Measurements from ENCODE around the gene ARID4B.

The ARID4B gene

GRCh38 chr1:235342039-235342438 lies 14.1 kb upstream of the ARID4B start:
- H3K36me3 ChIP-seq (ENCODE audit: insufficient read depth, low read length), result peaks cover 21% of the 10 kb centered on the region; the same call in 1 of the 2 replicates
- H3K9me3 ChIP-seq (ENCODE audit: insufficient read depth, low read depth, low read length), result no peaks in the 10 kb centered on the region

GRCh38 chr1:235341334-235341733 lies 13.4 kb upstream of the ARID4B start:
- Histone ChIP-seq H3K4me2 (ENCODE audit: low read depth, low read length, poor library complexity, severe bottlenecking) (no peak overlapping the region), H2AFZ (ENCODE audit: low read length) (no peak overlapping the region), H4K20me1 (ENCODE audit: insufficient read depth, low read length, poor library complexity, severe bottlenecking) (no peaks in the 10 kb centered on the region), H3K9me2 (replicated peaks; ENCODE audit: low read depth, low read length) (no peaks in the 10 kb centered on the region), H3K4me3 (ENCODE audit: low read length, poor library complexity, severe bottlenecking) (no peak overlapping the region), H3K4me1 (ENCODE audit: insufficient read depth, low read length, poor library complexity, severe bottlenecking) (no peaks in the 10 kb centered on the region), H3K9ac (ENCODE audit: low read depth, low read length, poor library complexity, severe bottlenecking) (no peak overlapping the region), H3K9me3 (ENCODE audit: insufficient read depth, low read depth, low read length) (no peaks in the 10 kb centered on the region), H3F3A (ENCODE audit: low read depth) (no peaks in the 10 kb centered on the region), H3K36me3 (ENCODE audit: insufficient read depth, low read length) (peaks cover 27% of the 10 kb centered on the region; the same call in 1 of the 2 replicates), H3K27me3 (ENCODE audit: insufficient read depth, low read length, poor library complexity, severe bottlenecking) (no peaks in the 10 kb centered on the region), H3K79me2 (ENCODE audit: insufficient read depth, low read length) (no peaks in the 10 kb centered on the region)
- TF ChIP-seq CTCF (conservative IDR thresholded peaks at IDR 0.05; ENCODE audit: low read length) (no peak), EZH2phosphoT487 (IDR thresholded peaks at IDR 0.05; ENCODE audit: borderline replicate concordance) (no peak)

More at GRCh38 chr1:235342039-235342438, 14.1 kb upstream of the ARID4B start:
- Histone ChIP-seq H3K9me2 (replicated peaks; ENCODE audit: low read depth, low read length) (no peaks in the 10 kb centered on the region), H3K79me2 (ENCODE audit: insufficient read depth, low read length) (no peaks in the 10 kb centered on the region), H4K20me1 (ENCODE audit: insufficient read depth, low read length, poor library complexity, severe bottlenecking) (no peaks in the 10 kb centered on the region), H3K27me3 (ENCODE audit: insufficient read depth, low read length, poor library complexity, severe bottlenecking) (no peaks in the 10 kb centered on the region), H3F3A (ENCODE audit: low read depth) (no peaks in the 10 kb centered on the region), H3K4me2 (ENCODE audit: low read depth, low read length, poor library complexity, severe bottlenecking) (no peak overlapping the region), H2AFZ (ENCODE audit: low read length) (no peak overlapping the region), H3K4me3 (ENCODE audit: low read length, poor library complexity, severe bottlenecking) (no peak overlapping the region), H3K9ac (ENCODE audit: low read depth, low read length, poor library complexity, severe bottlenecking) (no peak overlapping the region), H3K4me1 (ENCODE audit: insufficient read depth, low read length, poor library complexity, severe bottlenecking) (no peaks in the 10 kb centered on the region)
- TF ChIP-seq CTCF (conservative IDR thresholded peaks at IDR 0.05; ENCODE audit: low read length) (no peak), EZH2phosphoT487 (IDR thresholded peaks at IDR 0.05; ENCODE audit: borderline replicate concordance) (no peak)

- Histone ChIP-seq H3K4me3 (ENCODE audit: low read length, poor library complexity, severe bottlenecking) (no peak overlapping the region), H3K36me3 (ENCODE audit: insufficient read depth, low read length) (peaks cover 27% of the 10 kb centered on the region; the same call in 1 of the 2 replicates), H3K4me2 (ENCODE audit: low read depth, low read length, poor library complexity, severe bottlenecking) (no peak overlapping the region), H2AFZ (ENCODE audit: low read length) (no peak overlapping the region), H3K9me3 (ENCODE audit: insufficient read depth, low read depth, low read length) (no peaks in the 10 kb centered on the region), H3K27me3 (ENCODE audit: insufficient read depth, low read length, poor library complexity, severe bottlenecking) (no peaks in the 10 kb centered on the region), H4K20me1 (ENCODE audit: insufficient read depth, low read length, poor library complexity, severe bottlenecking) (no peaks in the 10 kb centered on the region), H3F3A (ENCODE audit: low read depth) (no peaks in the 10 kb centered on the region), H3K79me2 (ENCODE audit: insufficient read depth, low read length) (peaks cover 4% of the 10 kb centered on the region; the same call in 1 of the 2 replicates), H3K4me1 (ENCODE audit: insufficient read depth, low read length, poor library complexity, severe bottlenecking) (no peaks in the 10 kb centered on the region), H3K9ac (ENCODE audit: low read depth, low read length, poor library complexity, severe bottlenecking) (no peak overlapping the region), H3K9me2 (replicated peaks; ENCODE audit: low read depth, low read length) (no peaks in the 10 kb centered on the region)
- TF ChIP-seq EZH2phosphoT487 (IDR thresholded peaks at IDR 0.05; ENCODE audit: borderline replicate concordance) (no peak), CTCF (conservative IDR thresholded peaks at IDR 0.05; ENCODE audit: low read length) (no peak)
Measured at GRCh38 chr1:235339746-235340145, 11.8 kb upstream of the ARID4B start.

Measured in Loucy (cell line).